Mesodermal cell (in vitro differentiated cells): ENCODE results near the gene ZNF689.

Experiments
- H3K27ac ChIP-seq: 2 replicates; pipeline ENCODE4 v1.7.0; 2013; ENCODE audit warnings: mild to moderate bottlenecking, low read depth, low read length, moderate library complexity; ENCODE audit not compliant: severe bottlenecking
- H3K36me3 ChIP-seq: 2 replicates; pipeline ENCODE4 v1.7.1; 2013; ENCODE audit warnings: mild to moderate bottlenecking, low read length, moderate library complexity; ENCODE audit not compliant: control insufficient read depth, insufficient read depth
- H3K4me1 ChIP-seq: one replicate; pipeline ENCODE4 v1.7.1; 2013; ENCODE audit warnings: mild to moderate bottlenecking, low read length; ENCODE audit not compliant: insufficient read depth, control insufficient read depth, poor library complexity, severe bottlenecking
- H3K4me3 ChIP-seq: 2 replicates; pipeline ENCODE4 v1.7.0; 2013; ENCODE audit warnings: low read length, control low read depth, mild to moderate bottlenecking; ENCODE audit not compliant: insufficient read depth, poor library complexity, severe bottlenecking; ENCODE audit errors: extremely low read depth
- H3K9me3 ChIP-seq: 2 replicates; pipeline ENCODE4 v1.7.1; 2013; ENCODE audit warnings: mild to moderate bottlenecking, low read length, moderate library complexity; ENCODE audit not compliant: control insufficient read depth
- WGBS, 2 experiments: methylation state at CpG; one replicate each; pipeline ENCODE4 v1.1.5; 2013; ENCODE audit warnings: missing lambda C conversion rate in 2 of 2; ENCODE audit not compliant: insufficient coverage in 2 of 2; 5-methylcytosine and 5-hydroxymethylcytosine counted together

The ZNF689 gene

GRCh38 chr16:30615358-30616091 is 5.3 kb upstream of the ZNF689 start:
- H3K27ac ChIP-seq: no peak overlapping the region
- H3K9me3 ChIP-seq: peaks cover 10% of the 10 kb centered on the region
- WGBS, 2 experiments: 55 to 60% methylated on average over 10 of the region's 12 CpGs

GRCh38 chr16:30609002-30609925 is 925 bp downstream of the ZNF689 start:
- 11 to 14% methylated on average over 27 to 35 of the region's 40 CpGs for WGBS, 2 experiments
- H3K9me3 ChIP-seq: no peaks in the 10 kb centered on the region
- peak overlapping the region; percentile 84 for H3K27ac ChIP-seq

More at GRCh38 chr16:30615358-30616091, 5.3 kb upstream of the ZNF689 start:
- no peaks in the 10 kb centered on the region for H3K4me1 ChIP-seq
- H3K36me3 ChIP-seq: no peaks in the 10 kb centered on the region
- H3K4me3 ChIP-seq: no peak overlapping the region

DNA sequence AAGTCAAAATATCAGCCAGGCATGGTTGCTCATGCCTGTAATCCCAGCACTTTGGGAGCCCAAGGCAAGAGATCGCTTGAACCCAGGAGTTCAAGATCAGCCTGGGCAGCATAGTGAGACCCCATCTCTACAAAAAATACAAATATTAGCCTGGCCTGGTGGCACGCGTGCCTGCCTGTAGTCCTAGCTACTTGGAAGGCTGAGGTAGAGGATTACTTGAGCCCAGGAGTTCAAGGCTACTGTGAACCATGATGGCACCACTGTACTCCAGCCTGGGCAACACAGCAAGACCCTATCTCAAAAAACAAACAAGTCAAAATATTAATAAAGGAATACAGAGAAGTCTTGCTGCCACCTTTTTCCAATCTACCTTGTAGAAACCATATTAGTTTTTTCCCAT is 4.2 kb downstream of the ZNF689 start:
- 89 to 100% methylated on average over 1 to 3 of the region's 3 CpGs for WGBS, 2 experiments
- H3K4me1 ChIP-seq: peaks cover 3% of the 10 kb centered on the region
- H3K4me3 ChIP-seq: no peak overlapping the region
- peaks cover 50% of the 10 kb centered on the region for H3K36me3 ChIP-seq
- no peaks in the 10 kb centered on the region for H3K9me3 ChIP-seq
- no peak overlapping the region for H3K27ac ChIP-seq

More at GRCh38 chr16:30609002-30609925, 925 bp downstream of the ZNF689 start:
- Histone ChIP-seq H3K36me3 (peaks cover 32% of the 10 kb centered on the region), H3K4me3 (peak overlapping the region; percentile 79), H3K4me1 (peaks cover 3% of the 10 kb centered on the region)

- WGBS, 2 experiments: 89 to 97% methylated on average over 10 to 13 of the region's 15 CpGs
- Histone ChIP-seq H3K4me1 (peaks cover 3% of the 10 kb centered on the region), H3K27ac (no peak overlapping the region), H3K9me3 (no peaks in the 10 kb centered on the region), H3K4me3 (no peak overlapping the region), H3K36me3 (peaks cover 50% of the 10 kb centered on the region)
These were observed 5.0 kb downstream of the ZNF689 start for GRCh38 chr16:30605158-30605557.

GRCh38 chr16:30604316-30604947 is 5.8 kb downstream of the ZNF689 start:
- Histone ChIP-seq H3K4me3 (no peak overlapping the region), H3K36me3 (peaks cover 50% of the 10 kb centered on the region)
- WGBS, 2 experiments: 95 to 96% methylated on average over 47 to 49 of the region's 49 CpGs

DNA sequence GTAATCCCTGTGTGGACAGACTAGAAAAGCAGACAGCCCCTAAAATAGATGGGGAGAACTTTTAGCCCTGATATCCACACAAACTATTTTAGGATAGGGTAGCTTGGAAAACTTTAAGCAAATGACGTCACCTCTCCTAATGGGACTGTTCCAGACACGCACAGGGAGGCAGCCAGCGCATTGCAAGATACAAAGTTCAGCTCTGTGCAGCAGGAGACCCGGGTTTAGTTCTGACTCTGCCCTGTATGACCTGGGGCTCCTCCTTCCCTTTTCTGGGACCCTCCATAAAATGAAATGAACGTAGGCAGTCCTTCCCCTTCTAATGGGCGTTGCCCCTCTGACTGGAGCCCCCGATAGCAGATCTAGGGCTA is 6.3 kb downstream of the ZNF689 start:
- Histone ChIP-seq H3K4me1 (peaks cover 3% of the 10 kb centered on the region), H3K9me3 (no peaks in the 10 kb centered on the region), H3K27ac (no peak overlapping the region), H3K36me3 (peaks cover 50% of the 10 kb centered on the region), H3K4me3 (no peak overlapping the region)
- 93 to 97% methylated on average over 5 to 7 of the region's 7 CpGs for WGBS, 2 experiments

More at GRCh38 chr16:30604316-30604947, 5.8 kb downstream of the ZNF689 start:
- Histone ChIP-seq H3K27ac (no peak overlapping the region), H3K9me3 (no peaks in the 10 kb centered on the region), H3K4me1 (peaks cover 3% of the 10 kb centered on the region)

GRCh38 chr16:30602616-30603277 is 7.4 kb downstream of the ZNF689 start:
- Histone ChIP-seq H3K4me1 (no peaks in the 10 kb centered on the region), H3K4me3 (no peak overlapping the region), H3K27ac (no peak overlapping the region), H3K36me3 (peaks cover 44% of the 10 kb centered on the region), H3K9me3 (no peaks in the 10 kb centered on the region)
- WGBS, 2 experiments: 91 to 97% methylated on average over 3 to 4 of the region's 4 CpGs

GRCh38 chr16:30601966-30602365 is 8.2 kb downstream of the ZNF689 start:
- Histone ChIP-seq H3K4me1 (no peaks in the 10 kb centered on the region), H3K36me3 (peaks cover 38% of the 10 kb centered on the region), H3K9me3 (no peaks in the 10 kb centered on the region), H3K4me3 (no peak overlapping the region), H3K27ac (no peak overlapping the region)
- 100% methylated on average over 1 to 3 of the region's 4 CpGs for WGBS, 2 experiments

DNA sequence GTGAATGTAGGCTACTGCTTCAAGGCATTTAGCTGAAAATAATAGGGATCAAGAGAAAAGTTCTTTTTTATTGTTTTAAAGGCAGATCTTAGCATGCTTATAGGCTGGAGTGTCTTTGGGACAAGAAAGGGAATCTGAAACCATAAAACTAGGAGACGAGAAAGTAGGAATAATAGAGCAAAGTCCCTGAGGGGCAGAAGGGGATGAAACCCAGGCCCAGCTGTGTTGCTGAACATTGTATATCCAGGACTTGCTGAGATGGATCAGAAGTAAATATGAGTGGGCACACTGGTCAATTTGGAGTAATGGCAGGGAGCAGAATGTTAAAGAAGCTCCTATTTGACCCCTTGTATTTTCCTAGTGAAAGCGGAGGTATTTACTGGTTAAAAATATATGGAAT is 9.3 kb downstream of the ZNF689 start:
- no peak overlapping the region for H3K4me3 ChIP-seq
- peaks cover 32% of the 10 kb centered on the region for H3K36me3 ChIP-seq
- no peaks in the 10 kb centered on the region for H3K4me1 ChIP-seq
- no peak overlapping the region for H3K27ac ChIP-seq
- WGBS, 2 experiments: 94 to 100% methylated on average over 1 to 2 of the region's 2 CpGs
- H3K9me3 ChIP-seq: no peaks in the 10 kb centered on the region

- Histone ChIP-seq H3K9me3 (no peaks in the 10 kb centered on the region), H3K4me3 (no peak overlapping the region), H3K27ac (no peak overlapping the region), H3K36me3 (peaks cover 27% of the 10 kb centered on the region), H3K4me1 (no peaks in the 10 kb centered on the region)
- WGBS, 2 experiments: 91 to 100% methylated on average over 2 to 3 of the region's 3 CpGs
These were observed 10.0 kb downstream of the ZNF689 start for GRCh38 chr16:30600215-30600614.
